ENCODE data around the gene FKBP5.
"Not testable (repeated sequence)": the region's sequence is repeated elsewhere in the genome, so short reads cannot be mapped to it uniquely, and the experiment has no call there.

The FKBP5 gene

GRCh38 chr6:35690006-35690405 is 1.3 kb upstream of the FKBP5 start:
- DNase-seq (ENCODE audit: low read depth) = not testable (repeated sequence)

- peak; percentile 35 for DNase-seq (ENCODE audit: low read depth)
Observed at GRCh38 chr6:35687658-35688604, 784 bp downstream of the FKBP5 start.

GRCh38 chr6:35686873-35687555 is 1.7 kb downstream of the FKBP5 start:
- no peak for DNase-seq (ENCODE audit: low read depth)

GRCh38 chr6:35686436-35686835 is 2.3 kb downstream of the FKBP5 start:
- no peak for DNase-seq (ENCODE audit: low read depth)

- no peak for DNase-seq (ENCODE audit: low read depth)
Observed at GRCh38 chr6:35683267-35683666, 5.4 kb downstream of the FKBP5 start.

- no peak for DNase-seq (ENCODE audit: low read depth)
Observed at GRCh38 chr6:35681298-35681697, 7.4 kb downstream of the FKBP5 start.

DNA sequence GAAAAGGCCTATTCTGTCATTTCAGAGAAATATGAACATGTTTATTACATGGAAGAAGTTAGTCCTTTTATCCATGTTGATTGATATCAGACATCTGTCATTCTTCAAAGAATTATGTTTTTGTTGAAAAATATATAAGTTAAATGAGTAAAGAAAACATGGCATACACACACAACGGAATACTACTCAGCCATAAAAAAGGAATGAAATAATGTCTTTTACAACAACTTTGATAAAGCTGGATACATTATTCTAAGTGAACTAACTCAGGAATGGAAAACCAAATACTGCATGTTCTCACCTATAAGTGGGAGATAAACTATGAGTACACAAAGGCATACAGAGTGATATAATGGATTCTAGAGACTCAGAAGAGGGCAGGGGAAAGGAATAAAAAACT is 9.3 kb downstream of the FKBP5 start:
- no peak for DNase-seq (ENCODE audit: low read depth)

DNA sequence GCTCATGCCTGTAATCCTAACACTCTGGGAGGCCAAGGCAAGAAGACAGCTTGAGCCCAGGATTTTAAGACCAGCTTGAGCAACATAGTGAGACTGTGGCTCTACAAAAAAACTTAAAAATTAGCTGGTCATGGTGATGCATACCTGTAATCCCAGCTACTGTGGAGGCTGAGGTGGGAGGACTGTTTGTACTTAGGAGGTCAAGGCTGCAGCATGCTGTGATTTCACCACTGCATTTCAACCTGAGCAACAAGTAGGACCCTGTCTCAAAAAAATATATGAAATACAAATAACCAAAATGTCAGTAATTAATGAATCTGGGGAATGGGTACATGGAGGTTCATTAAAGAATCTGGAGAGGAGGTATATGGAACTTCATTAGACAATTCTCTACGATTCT is 9.9 kb downstream of the FKBP5 start:
- no peak for DNase-seq (ENCODE audit: low read depth)

DNA sequence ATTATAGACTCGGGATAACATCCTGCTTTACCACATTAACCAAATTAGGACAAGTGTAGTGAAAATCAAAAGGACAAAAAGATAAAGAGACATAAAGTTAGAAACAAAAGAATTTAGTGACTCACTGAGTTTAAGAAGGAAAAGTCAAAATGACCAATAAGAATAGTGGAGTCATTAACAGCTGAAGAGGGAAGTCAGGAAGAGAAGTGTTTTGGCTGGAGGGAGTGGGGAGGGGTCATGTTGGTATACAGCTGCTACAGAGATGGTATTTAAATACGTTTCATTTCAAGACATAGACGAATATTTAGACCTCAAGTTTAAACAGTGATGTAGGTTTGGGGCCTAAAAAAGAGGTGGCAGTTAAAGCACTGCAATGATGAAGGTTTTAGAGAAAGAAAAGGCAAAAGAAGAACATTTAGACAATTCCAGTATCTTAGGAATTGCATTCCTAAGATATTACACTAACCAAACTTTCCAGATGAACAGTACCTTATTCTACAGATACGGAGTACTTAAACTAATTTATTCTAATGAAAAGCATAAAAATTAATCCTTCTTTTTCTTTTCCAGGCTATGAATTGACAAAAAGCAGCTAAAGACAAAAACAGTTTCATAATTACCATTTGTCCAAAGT is 10.6 kb downstream of the FKBP5 start:
- no peak for DNase-seq (ENCODE audit: low read depth)

- no peak for DNase-seq (ENCODE audit: low read depth)
Observed at GRCh38 chr6:35677456-35677855, 11.3 kb downstream of the FKBP5 start.

- no peak for DNase-seq (ENCODE audit: low read depth)
Observed at GRCh38 chr6:35675871-35676459, 12.8 kb downstream of the FKBP5 start.

GRCh38 chr6:35674594-35674993 is 14.1 kb downstream of the FKBP5 start:
- DNase-seq (ENCODE audit: low read depth) = no peak

DNA sequence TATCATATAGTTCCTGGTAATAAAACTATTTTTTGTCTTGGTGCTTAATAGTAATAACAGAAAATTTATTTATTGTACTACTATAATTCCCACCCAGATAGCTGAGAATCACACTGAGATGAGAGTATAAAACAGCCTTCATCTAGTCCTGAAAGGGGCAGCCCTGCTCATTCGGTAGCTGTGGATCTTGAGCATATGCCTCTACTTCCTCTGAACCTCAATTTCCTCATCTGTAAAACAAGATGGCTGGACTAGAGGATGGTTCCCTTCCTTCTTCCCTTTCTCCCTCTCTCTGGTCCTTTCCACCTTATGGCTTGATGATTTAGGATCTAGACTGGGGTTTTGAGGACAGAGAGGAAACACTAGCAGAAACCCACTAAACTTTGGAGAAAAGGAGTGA is 15.0 kb downstream of the FKBP5 start:
- DNase-seq (ENCODE audit: low read depth) = no peak

- not testable (repeated sequence) for DNase-seq (ENCODE audit: low read depth)
Observed at GRCh38 chr6:35673284-35673666, 15.4 kb downstream of the FKBP5 start.

GRCh38 chr6:35670453-35670852 is 18.3 kb downstream of the FKBP5 start:
- not testable (repeated sequence) for DNase-seq (ENCODE audit: low read depth)

DNA sequence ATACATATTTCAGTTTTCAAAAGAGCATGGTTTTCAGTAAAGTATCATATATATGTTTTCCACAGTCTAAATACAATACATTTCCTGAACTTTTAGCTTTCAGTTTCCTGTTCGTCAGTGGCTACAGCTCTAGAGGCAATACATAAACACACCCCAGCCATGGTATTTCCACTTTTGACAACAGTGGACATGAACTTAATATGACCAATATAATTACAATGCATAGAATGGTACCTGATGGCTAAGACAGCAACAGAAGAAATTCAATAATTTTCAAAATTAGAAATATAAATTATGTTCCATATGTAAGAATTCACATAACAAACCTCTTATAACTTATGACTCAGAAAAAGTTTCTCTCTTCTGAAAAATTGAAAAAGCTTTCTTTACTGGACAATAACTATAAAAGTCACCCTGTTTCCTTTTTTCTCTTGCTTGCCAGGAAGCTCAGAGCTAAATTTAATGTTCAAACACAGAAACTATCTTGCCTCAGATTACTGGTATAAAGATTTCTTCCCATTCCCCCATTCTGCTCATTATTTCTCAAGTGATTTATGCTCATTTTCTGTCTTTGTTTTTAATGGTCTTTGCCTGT is 19.2 kb downstream of the FKBP5 start:
- DNase-seq (ENCODE audit: low read depth) = no peak

GRCh38 chr6:35668744-35669450 is 19.8 kb downstream of the FKBP5 start:
- DNase-seq (ENCODE audit: low read depth) = no peak

- no peak for DNase-seq (ENCODE audit: low read depth)
Observed at GRCh38 chr6:35668096-35668495, 20.6 kb downstream of the FKBP5 start.

DNA sequence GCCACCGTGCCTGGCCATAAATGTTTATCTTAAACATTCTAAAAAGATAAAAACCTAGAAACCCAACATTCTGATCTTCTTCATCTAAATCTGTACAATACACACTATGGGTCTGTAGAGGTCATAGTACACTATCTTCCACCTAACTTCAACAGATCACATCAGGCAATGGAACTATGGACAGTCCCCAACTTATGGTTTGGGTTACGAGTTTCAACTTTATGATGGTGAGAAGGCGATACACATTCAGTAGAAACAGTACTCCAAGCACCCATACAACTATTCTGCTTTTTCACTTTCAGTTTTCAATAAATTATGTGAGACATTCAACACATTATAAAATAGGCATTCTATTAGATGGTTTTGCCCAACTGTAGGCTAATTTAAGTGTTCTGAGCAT is 23.1 kb downstream of the FKBP5 start:
- DNase-seq (ENCODE audit: low read depth) = no peak

DNA sequence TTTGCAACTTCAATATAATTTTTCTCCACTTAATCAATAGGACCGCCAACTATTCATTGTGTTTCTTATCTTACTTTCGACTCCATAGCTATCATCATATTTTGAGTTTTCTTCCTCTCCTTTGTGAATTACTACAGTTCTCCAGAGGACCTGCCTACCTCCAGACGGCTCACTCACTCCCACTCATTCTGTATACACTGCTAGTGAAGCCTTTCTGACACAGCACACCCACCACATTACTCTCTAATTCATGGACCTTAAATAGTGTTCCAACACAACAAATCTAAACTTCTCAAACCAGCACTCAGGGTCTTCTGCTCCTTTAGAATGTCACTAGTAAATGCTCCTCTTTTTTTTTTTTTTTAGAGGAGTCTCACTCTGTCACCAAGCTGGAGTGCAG is 23.8 kb downstream of the FKBP5 start:
- DNase-seq (ENCODE audit: low read depth) = no peak

DNA sequence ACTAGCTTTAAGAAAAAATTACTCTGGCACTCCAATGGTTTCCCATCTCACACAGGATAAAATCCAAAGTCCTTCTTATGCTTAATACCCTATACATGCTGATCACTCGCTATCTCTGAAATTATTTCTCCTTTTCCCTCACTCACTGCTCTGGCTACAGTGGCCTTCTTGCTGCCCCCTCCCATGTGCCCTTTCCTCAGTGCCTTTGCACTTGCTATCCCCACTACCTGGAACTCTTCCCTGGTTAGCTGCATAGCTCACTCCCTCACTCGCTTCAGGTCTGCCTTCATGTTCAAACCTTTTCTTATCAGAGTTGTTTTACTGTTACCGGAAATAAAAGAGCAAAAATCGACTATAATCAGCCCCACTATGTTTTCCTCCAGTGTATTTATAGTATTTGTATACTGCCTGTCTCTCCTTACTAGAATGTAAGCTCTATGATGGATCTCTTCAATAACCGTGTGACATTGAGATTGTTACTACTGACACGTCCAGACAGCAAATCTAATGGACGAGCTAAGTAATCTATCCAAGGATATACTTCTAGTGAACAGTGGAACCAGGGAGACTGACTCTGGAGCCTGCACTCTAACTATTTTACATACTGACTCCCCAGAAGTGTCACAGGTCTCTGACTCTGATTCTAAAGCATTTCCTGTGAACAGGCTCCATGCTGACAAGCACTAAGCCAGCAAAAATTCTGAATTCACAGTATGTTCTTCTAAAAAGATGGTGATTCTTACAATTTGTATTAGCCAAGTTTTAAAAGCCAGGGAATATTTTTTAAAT is 25.1 kb downstream of the FKBP5 start:
- no peak for DNase-seq (ENCODE audit: low read depth)
